ENCODE measurements around the gene MFN1.
"Not testable (repeated sequence)": the region's sequence is repeated elsewhere in the genome, so short reads cannot be mapped to it uniquely, and the experiment has no call there.

The MFN1 gene

GRCh38 chr3:179347345-179348194 lies at the start of gene MFN1:
MFN1 (plus strand) TSS chr3:179347709; CDS start chr3:179348852, 1,143 bp downstream.
- peak; percentile 90 for DNase-seq (ENCODE audit: low spot score)

- DNase-seq (ENCODE audit: low spot score) = no peak
Measured at GRCh38 chr3:179297971-179298725, 49.4 kb upstream of the MFN1 start.

- DNase-seq (ENCODE audit: low spot score) = no peak
Measured at GRCh38 chr3:179299316-179299715, 48.2 kb upstream of the MFN1 start.

- DNase-seq (ENCODE audit: low spot score) = no peak
Measured at GRCh38 chr3:179299999-179300613, 47.4 kb upstream of the MFN1 start.

- no peak for DNase-seq (ENCODE audit: low spot score)
Measured at GRCh38 chr3:179301645-179302044, 45.9 kb upstream of the MFN1 start.

- DNase-seq (ENCODE audit: low spot score) = no peak
Measured at GRCh38 chr3:179302111-179302510, 45.4 kb upstream of the MFN1 start.

GRCh38 chr3:179304605-179305004 lies 42.9 kb upstream of the MFN1 start:
- no peak for DNase-seq (ENCODE audit: low spot score)

- DNase-seq (ENCODE audit: low spot score) = not testable (repeated sequence)
Measured at GRCh38 chr3:179307362-179307761, 40.1 kb upstream of the MFN1 start.

- DNase-seq (ENCODE audit: low spot score) = no peak
Measured at GRCh38 chr3:179308001-179308400, 39.5 kb upstream of the MFN1 start.

- no peak for DNase-seq (ENCODE audit: low spot score)
Measured at GRCh38 chr3:179309225-179310078, 38.1 kb upstream of the MFN1 start.

GRCh38 chr3:179318876-179319275 lies 28.6 kb upstream of the MFN1 start:
- DNase-seq (ENCODE audit: low spot score) = no peak

- peak; percentile 22 for DNase-seq (ENCODE audit: low spot score)
Measured at GRCh38 chr3:179321668-179322285, 25.7 kb upstream of the MFN1 start.

GRCh38 chr3:179322286-179323196 lies 25.0 kb upstream of the MFN1 start, which contains the start of gene ZNF639:
ZNF639 (plus strand) TSS chr3:179323031; CDS start chr3:179328294, 5,263 bp downstream.
- DNase-seq (ENCODE audit: low spot score) = peak; percentile 83

- peak; percentile 52 for DNase-seq (ENCODE audit: low spot score)
Measured at GRCh38 chr3:179323197-179324110, 24.1 kb upstream of the MFN1 start.

- DNase-seq (ENCODE audit: low spot score) = no peak
Measured at GRCh38 chr3:179324270-179324754, 23.2 kb upstream of the MFN1 start.

- no peak for DNase-seq (ENCODE audit: low spot score)
Measured at GRCh38 chr3:179330438-179330837, 17.1 kb upstream of the MFN1 start.

- no peak for DNase-seq (ENCODE audit: low spot score)
Measured at GRCh38 chr3:179332240-179332639, 15.3 kb upstream of the MFN1 start.

GRCh38 chr3:179333084-179333483 lies 14.4 kb upstream of the MFN1 start:
- no peak for DNase-seq (ENCODE audit: low spot score)
